Gastroesophageal sphincter (tissue), 4 donors: ENCODE results near the gene GPC1. TPM values are rescaled to one million over a fixed set of nuclear protein-coding genes. Genes with fewer than 3 reads are reported as not detected.

Experiments used
- ATAC-seq: fragments of 150-250 bp; one replicate; pipeline ENCODE4 v1.9.1; 2016; ENCODE audit warnings: mild to moderate bottlenecking, moderate library complexity
- H3K27ac ChIP-seq, 4 donors: fragments of 200-600 bp; sonication (generic) in 3 of 4; 1 replicate in 3 of 4; 2 replicates in 1 of 4; pipeline ENCODE4 v1.5.1; 2016 to 2019
- H3K27me3 ChIP-seq: fragments of 200-600 bp; sonication (generic); one replicate; pipeline ENCODE4 v1.5.1; 2019
- H3K36me3 ChIP-seq, 2 donors: fragments of 200-600 bp; sonication (generic); one replicate each; pipeline ENCODE4 v1.5.1; 2019; ENCODE audit warnings: control low read depth in 1 of 2
- H3K4me1 ChIP-seq, 3 donors: fragments of 200-600 bp; sonication (generic); 1 replicate in 2 of 3; 2 replicates in 1 of 3; pipeline ENCODE4 v1.5.1; 2016 to 2019; ENCODE audit warnings: control low read depth in 2 of 3
- H3K4me3 ChIP-seq, 2 donors: fragments of 200-600 bp; sonication (generic); one replicate each; pipeline ENCODE4 v1.5.1; 2019; ENCODE audit warnings: mild to moderate bottlenecking in 1 of 2, moderate library complexity in 1 of 2
- H3K9me3 ChIP-seq, 3 donors: fragments of 200-600 bp; sonication (generic); one replicate each; pipeline ENCODE4 v1.5.1; 2017 to 2019; ENCODE audit warnings: control low read depth in 2 of 3
- EP300 ChIP-seq: sonication (generic); formaldehyde crosslinking; IDR thresholded peaks from one replicate; pipeline ENCODE4 v1.6.1; 2017; ENCODE audit warnings: antibody characterized with exemption, mild to moderate bottlenecking
- POLR2A ChIP-seq, 2 donors: fragments of 450-650 bp; IDR thresholded peaks; one replicate each; pipeline ENCODE4 v1.6.1; 2017; ENCODE audit warnings: antibody characterized with exemption in 2 of 2, mild to moderate bottlenecking in 2 of 2, moderate library complexity in 1 of 2
- POLR2AphosphoS5 ChIP-seq: sonication (generic); formaldehyde crosslinking; IDR thresholded peaks from one replicate; pipeline ENCODE4 v1.6.1; 2017; ENCODE audit warnings: antibody characterized with exemption
- WGBS, 2 donors: methylation state at CpG; one replicate each; pipeline ENCODE4 v1.1.5; 2018; ENCODE audit warnings: low coverage in 1 of 2; 5-methylcytosine and 5-hydroxymethylcytosine counted together
- total RNA-seq, 4 donors: library from RNA; depleted of rRNA; stranded (reverse); fragments of >200 nt; gene quantifications; one replicate each; pipeline ENCODE4 v1.1.0, GENCODE V29; 2016
- TF ChIP-seq, protein P1 (sequence below), 4 experiments: fragments of 200-600 bp in 2 of 4; fragments of 450-650 bp in 2 of 4; sonication (generic) in 1 of 4; IDR thresholded peaks; one replicate each; pipeline ENCODE4 v1.5.1; 2017 to 2019; ENCODE audit warnings: antibody characterized with exemption in 4 of 4, mild to moderate bottlenecking in 2 of 4, moderate library complexity in 2 of 4

The GPC1 gene
- total RNA-seq, 4 donors from 2014 or later, result 22.5 to 73.9 (median 43.3) TPM

DNA sequence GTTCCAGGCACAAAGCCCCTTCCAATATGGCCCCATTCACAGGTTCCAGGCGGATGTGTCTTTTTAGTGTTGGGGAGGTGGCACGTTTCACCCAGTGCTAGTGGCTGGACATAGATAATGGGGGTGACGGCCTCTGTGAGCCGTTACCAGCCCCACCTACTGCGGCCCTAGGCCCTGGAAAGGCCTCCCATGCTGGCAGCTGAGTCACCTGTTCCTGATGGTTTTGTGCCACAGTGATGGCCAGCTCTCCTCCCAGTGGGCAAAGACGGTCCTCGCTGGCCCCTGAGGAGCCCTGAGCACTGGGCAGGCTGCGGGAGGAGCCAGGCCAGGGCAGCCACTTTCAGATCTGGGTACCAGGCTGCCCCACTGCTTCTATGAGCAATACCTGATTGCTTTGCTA, 40.0 kb upstream of the GPC1 start:
- 90 to 100% methylated on average over 1 to 2 of the region's 8 CpGs for WGBS, 2 donors
- Histone ChIP-seq H3K4me3 (no peak overlapping the region), H3K27ac (no peak overlapping the region), H3K27me3 (peaks cover 6% of the 10 kb centered on the region), H3K36me3 (no peaks in the 10 kb centered on the region), H3K4me1 (no peaks in the 10 kb centered on the region), H3K9me3 (no peaks in the 10 kb centered on the region)
- no peak for TF ChIP-seq POLR2A (IDR thresholded peaks at IDR 0.05)
- no peak for TF ChIP-seq EP300
- no peak for TF ChIP-seq POLR2AphosphoS5
- TF ChIP-seq, protein P1, sequence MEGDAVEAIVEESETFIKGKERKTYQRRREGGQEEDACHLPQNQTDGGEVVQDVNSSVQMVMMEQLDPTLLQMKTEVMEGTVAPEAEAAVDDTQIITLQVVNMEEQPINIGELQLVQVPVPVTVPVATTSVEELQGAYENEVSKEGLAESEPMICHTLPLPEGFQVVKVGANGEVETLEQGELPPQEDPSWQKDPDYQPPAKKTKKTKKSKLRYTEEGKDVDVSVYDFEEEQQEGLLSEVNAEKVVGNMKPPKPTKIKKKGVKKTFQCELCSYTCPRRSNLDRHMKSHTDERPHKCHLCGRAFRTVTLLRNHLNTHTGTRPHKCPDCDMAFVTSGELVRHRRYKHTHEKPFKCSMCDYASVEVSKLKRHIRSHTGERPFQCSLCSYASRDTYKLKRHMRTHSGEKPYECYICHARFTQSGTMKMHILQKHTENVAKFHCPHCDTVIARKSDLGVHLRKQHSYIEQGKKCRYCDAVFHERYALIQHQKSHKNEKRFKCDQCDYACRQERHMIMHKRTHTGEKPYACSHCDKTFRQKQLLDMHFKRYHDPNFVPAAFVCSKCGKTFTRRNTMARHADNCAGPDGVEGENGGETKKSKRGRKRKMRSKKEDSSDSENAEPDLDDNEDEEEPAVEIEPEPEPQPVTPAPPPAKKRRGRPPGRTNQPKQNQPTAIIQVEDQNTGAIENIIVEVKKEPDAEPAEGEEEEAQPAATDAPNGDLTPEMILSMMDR (IDR thresholded peaks at IDR 0.05), result no peak
- no peak for ATAC-seq

DNA sequence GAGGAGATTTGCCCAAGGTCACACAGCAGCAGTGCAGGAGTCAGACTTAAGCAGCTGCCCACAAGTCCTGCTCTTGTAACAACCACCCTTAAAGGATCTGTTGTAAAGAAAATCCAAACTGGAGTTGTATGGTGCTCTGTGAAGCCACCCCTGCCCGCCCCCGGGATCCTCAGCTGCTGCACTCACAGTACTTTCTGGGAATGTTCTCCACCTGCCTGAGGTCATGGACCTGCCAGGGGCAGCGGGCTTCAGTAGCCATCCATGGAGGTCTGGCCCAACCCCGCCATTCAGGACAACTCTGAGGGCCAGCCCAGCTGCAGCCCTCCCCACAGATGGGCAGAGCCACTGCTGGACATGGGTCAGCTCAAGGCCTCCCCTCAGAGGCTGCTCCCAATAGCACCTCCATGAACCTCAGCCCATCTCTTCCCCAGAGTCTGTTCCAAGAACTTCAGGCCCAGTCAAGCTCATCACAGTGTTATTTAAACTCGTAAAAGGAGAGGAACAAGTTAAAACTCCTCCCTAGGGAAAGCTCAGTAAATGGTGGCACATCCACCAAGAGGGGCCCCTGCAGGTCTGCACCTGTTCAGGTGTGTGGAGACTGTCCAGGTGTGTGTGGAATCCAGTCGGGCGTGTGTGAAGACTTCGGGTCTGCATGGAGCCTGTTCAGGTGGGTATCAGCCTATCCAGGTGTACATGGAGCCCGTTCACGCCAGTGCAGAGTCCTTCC, 39.4 kb upstream of the GPC1 start:
- TF ChIP-seq EP300 (no peak), POLR2AphosphoS5 (no peak), POLR2A (IDR thresholded peaks at IDR 0.05) (no peak)
- TF ChIP-seq, protein P1 (IDR thresholded peaks at IDR 0.05), result no peak
- Histone ChIP-seq H3K4me3 (no peak overlapping the region), H3K36me3 (no peaks in the 10 kb centered on the region), H3K27me3 (peaks cover 12% of the 10 kb centered on the region), H3K9me3 (no peaks in the 10 kb centered on the region), H3K4me1 (no peaks in the 10 kb centered on the region), H3K27ac (no peak overlapping the region)
- no peak for ATAC-seq
- WGBS, 2 donors, result 100% methylated on average over 5 of the region's 10 CpGs; no CpG with 5 or more reads in 1 of the 2 donors

DNA sequence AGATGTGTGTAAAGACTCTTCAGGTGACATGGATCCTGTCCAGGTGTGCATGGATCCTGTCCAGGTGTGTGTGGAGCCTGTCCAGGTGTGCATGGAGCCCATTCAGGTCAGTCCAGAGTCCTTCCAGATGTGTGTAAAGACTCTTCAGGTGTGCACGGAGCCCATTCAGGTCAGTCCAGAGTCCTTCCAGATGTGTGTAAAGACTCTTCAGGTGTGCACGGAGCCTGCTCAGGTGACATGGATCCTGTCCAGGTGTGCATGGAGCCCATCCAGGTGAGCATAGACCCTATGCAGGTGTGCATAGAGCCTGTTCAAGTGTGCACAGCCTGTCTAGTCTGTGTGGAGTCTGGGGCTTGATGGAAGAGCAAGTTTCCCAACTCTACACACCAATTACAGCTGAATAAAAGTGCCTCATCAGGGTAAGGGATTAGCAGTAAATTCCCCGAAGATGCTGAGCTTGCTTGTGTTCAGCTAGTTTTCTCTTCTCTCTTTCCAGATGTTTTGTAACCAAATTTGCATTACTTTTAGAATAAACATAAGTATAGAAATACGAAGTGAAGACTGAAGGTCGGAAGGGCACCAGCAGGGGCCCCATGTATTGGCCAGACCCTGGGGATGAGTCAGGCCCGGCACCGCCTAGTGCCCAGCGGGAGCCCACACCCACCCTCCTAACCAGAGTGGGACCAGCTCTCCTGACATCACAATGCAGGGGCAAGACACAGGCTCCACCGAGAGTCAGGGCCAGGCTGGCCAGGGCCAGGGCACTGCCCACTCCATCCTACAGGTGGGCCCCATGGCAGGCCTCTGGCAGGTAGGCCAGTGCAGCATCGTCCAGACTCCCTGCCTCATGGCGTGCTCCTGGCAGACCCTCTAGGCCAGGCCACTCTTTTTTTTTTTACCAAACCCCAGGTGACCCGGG, 38.6 kb upstream of the GPC1 start:
- no peaks in the 10 kb centered on the region for H3K36me3 ChIP-seq
- H3K9me3 ChIP-seq, result no peaks in the 10 kb centered on the region
- H3K27me3 ChIP-seq, result peaks cover 16% of the 10 kb centered on the region
- 91 to 100% methylated on average over 4 to 11 of the region's 12 CpGs for WGBS, 2 donors
- ATAC-seq, result no peak
- no peaks in the 10 kb centered on the region for H3K4me1 ChIP-seq
- no peak overlapping the region for H3K4me3 ChIP-seq
- TF ChIP-seq POLR2A (IDR thresholded peaks at IDR 0.05) (no peak), POLR2AphosphoS5 (no peak), EP300 (no peak)
- TF ChIP-seq, protein P1 (IDR thresholded peaks at IDR 0.05), result no peak
- no peak overlapping the region for H3K27ac ChIP-seq

DNA sequence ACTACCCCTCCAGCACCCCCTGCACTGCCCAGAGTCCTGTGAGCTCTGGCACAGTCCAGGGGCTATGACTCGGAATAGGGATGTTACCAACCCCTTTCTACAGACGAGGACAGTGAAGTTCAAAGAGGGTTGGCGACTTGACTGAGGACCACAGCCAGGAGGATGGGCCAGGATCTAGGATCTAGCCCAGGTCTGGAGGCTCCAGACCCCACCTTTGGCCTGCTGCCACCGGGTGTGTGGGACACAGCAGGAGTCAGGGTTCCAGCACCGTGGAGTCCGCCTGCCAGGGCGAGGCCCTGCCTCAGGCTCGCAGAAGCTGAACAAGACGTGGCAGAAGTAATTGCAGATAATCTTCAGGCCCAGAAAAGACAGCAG, 37.9 kb upstream of the GPC1 start:
- Histone ChIP-seq H3K36me3 (no peaks in the 10 kb centered on the region), H3K27me3 (peaks cover 16% of the 10 kb centered on the region), H3K4me3 (no peak overlapping the region), H3K9me3 (no peaks in the 10 kb centered on the region), H3K27ac (no peak overlapping the region), H3K4me1 (no peaks in the 10 kb centered on the region)
- no peak for ATAC-seq
- TF ChIP-seq POLR2A (IDR thresholded peaks at IDR 0.05) (no peak), POLR2AphosphoS5 (no peak), EP300 (no peak)
- TF ChIP-seq, protein P1 (IDR thresholded peaks at IDR 0.05), result no peak
- 80 to 82% methylated on average over 1 to 4 of the region's 9 CpGs for WGBS, 2 donors
